Choroid plexus epithelial cell (primary cell): ENCODE data around the gene NCOA3.
"Not testable (repeated sequence)": the region's sequence is repeated elsewhere in the genome, so short reads cannot be mapped to it uniquely, and the experiment has no call there.

Experiments used
- DNase-seq: peaks from one replicate; pipeline ENCODE4 v3.0.0-alpha.2; 2010; ENCODE audit warnings: low read depth
- H3K4me3 ChIP-seq: 2 replicates; pipeline ENCODE4 v1.5.1; 2011; ENCODE audit warnings: low read depth, mild to moderate bottlenecking, control low read depth, low read length, moderate library complexity
- TF ChIP-seq, protein P1 (sequence below): conservative IDR thresholded peaks from 2 replicates; pipeline ENCODE4 v1.5.1; 2011; ENCODE audit warnings: low read depth, mild to moderate bottlenecking, control low read depth, inconsistent platforms, low read length, moderate library complexity

The NCOA3 gene

GRCh38 chr20:47503685-47504084 lies 2.0 kb downstream of the NCOA3 start:
- H3K4me3 ChIP-seq: peak overlapping the region; percentile 89
- TF ChIP-seq, protein P1, sequence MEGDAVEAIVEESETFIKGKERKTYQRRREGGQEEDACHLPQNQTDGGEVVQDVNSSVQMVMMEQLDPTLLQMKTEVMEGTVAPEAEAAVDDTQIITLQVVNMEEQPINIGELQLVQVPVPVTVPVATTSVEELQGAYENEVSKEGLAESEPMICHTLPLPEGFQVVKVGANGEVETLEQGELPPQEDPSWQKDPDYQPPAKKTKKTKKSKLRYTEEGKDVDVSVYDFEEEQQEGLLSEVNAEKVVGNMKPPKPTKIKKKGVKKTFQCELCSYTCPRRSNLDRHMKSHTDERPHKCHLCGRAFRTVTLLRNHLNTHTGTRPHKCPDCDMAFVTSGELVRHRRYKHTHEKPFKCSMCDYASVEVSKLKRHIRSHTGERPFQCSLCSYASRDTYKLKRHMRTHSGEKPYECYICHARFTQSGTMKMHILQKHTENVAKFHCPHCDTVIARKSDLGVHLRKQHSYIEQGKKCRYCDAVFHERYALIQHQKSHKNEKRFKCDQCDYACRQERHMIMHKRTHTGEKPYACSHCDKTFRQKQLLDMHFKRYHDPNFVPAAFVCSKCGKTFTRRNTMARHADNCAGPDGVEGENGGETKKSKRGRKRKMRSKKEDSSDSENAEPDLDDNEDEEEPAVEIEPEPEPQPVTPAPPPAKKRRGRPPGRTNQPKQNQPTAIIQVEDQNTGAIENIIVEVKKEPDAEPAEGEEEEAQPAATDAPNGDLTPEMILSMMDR: no peak
- DNase-seq: no peak

DNA sequence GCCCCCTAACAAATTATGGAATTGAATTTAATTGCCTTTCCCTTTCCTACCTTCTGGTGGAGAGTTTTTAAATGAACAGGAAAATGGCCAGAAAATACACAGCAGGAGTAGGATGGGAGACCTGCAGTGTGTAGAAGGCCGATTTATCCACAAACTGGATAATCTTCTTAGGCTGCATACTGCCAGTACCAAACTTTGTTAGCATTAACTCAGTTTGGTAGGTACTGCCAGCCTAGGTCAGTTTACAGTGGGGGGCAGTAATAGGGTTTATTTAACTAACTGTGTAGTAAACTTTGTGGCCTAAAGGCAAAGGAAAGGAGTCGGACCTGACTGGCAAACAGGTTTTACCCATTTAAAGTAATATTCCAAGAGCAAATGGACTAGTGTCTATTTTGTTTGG lies 4.6 kb downstream of the NCOA3 start:
- no peak overlapping the region for H3K4me3 ChIP-seq
- DNase-seq: no peak
- TF ChIP-seq, protein P1: no peak

GRCh38 chr20:47506850-47507249 lies 5.2 kb downstream of the NCOA3 start:
- TF ChIP-seq, protein P1: no peak
- no peak overlapping the region for H3K4me3 ChIP-seq
- no peak for DNase-seq

DNA sequence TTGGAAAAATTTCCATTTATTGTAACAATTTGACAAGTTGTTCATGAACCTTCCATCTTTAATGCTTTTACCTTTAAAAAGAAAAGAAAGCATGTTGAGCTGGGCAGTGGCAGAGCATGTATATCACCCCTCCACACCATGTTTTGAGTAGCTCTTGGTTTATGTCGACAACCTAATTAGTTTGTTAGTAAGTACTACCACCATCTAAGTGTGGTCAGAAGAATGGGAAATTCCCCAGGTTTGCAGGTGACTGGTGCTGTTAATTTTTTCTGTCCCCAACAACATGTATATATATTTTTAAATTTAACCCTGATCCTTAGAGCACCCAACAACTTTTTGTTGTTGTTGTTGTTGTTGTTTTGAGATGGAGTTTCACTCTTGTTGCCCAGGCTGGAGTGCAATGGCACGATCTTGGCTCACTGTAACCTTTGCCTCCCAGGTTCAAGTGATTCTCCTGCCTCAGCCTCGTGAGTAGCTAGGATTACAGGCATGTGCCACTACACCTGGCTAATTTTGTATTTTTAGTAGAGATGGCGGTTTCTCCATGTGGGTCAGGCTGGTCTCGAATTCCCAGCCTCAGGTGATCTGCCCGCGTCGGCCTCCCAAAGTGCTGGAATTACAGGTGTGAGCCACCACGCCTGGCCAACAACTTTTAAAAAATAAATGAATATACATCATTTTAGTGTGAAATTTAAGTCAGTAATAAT lies 5.7 kb downstream of the NCOA3 start:
- DNase-seq, H3K4me3 ChIP-seq: not testable (repeated sequence)

- H3K4me3 ChIP-seq: no peak overlapping the region
- no peak for DNase-seq
- TF ChIP-seq, protein P1: no peak
Measured at GRCh38 chr20:47508278-47508677, 6.6 kb downstream of the NCOA3 start.

DNA sequence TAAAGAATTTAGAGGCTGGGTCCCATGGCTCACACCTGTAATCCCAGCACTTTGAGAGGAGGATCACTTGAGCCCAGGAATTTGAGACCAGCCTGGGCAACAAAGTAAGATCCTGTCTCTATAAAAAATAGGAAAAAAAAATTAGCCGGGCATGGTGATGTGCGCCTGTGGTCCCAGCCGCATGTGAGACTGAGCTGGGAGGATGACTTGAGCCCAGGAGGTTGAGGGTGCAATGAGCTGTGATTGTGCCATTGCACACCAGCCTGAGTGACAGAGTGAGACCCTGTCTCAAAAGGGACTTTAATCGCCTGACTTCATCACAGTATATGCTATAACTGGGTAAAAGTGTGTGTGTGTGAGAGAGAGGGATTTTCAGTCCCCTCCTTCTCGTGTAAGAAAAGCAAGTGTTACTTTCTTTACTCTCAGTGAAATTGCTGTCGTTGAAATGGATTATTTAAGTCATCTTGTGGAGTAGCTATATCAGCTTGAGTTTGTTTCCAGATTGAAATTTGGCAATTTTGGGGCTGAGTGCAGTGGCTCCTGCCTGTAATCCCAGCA lies 7.5 kb downstream of the NCOA3 start:
- no peak overlapping the region for H3K4me3 ChIP-seq
- TF ChIP-seq, protein P1: no peak
- DNase-seq: no peak

- no peak overlapping the region for H3K4me3 ChIP-seq
- no peak for DNase-seq
- TF ChIP-seq, protein P1: no peak
Measured at GRCh38 chr20:47509685-47510084, 8.0 kb downstream of the NCOA3 start.
